HG03432 (cell line): Measurements from ENCODE around the gene PLEKHA8.

Experiments
- ATAC-seq: cut with Tn5 transposase; IDR thresholded peaks from one replicate; pipeline ENCODE4 v1.9.1; 2021; ENCODE audit warnings: mild to moderate bottlenecking, moderate library complexity; ENCODE audit not compliant: unreplicated experiment

PLEKHA8 gene, protein sequence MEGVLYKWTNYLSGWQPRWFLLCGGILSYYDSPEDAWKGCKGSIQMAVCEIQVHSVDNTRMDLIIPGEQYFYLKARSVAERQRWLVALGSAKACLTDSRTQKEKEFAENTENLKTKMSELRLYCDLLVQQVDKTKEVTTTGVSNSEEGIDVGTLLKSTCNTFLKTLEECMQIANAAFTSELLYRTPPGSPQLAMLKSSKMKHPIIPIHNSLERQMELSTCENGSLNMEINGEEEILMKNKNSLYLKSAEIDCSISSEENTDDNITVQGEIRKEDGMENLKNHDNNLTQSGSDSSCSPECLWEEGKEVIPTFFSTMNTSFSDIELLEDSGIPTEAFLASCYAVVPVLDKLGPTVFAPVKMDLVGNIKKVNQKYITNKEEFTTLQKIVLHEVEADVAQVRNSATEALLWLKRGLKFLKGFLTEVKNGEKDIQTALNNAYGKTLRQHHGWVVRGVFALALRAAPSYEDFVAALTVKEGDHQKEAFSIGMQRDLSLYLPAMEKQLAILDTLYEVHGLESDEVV

DNA sequence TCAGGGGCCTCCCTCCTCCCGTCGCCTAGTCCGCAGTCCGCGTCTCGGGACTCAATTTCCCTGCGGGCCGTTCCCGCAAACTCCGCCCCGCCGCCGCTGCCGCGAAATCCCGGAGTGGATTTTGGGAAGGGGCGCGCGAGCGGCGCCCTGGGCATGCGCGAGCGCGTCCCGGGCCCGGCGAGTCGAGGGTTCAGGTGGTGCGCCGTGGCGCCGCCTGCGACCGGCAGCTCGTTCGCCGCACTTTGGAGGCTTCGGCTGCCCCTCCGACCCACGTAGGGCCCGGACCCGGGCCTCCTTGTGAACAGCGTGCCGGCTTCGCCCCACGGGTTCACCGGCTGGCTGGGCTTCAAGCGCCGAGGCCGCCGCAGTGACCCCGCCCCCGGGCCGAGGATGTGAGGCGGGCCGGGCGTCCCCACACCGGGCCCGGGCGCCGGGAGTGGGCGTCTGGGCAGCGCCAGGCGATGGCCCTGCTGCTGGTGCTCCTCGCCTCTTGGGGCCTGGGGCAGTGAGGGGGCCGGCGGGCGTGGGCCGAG lies at the start of gene PLEKHA8:
PLEKHA8 (plus strand) TSS at position 197 of the 533 bp plus-strand sequence. CDS start 351 bp downstream, outside the sequence.
- ATAC-seq = peak; percentile 53

DNA sequence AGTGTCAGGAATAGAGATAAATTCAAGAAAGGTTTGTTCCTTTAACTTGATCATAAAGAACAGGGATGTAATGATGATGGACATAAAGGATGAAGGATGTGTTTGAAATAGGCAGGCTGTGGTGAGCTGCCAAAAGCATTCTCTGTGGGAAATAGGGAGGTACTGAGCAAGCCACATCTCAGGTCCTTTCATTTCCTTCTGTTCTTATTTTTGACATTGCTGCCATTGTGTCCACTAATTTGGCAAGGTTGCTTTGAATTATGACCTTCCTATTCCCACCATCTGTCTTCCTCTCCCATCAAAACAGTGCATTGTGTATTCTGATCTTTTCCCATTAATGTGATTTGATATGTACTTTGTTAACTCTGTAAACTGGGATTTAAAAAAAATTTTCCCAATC lies 48.1 kb upstream of the PLEKHA8 start:
- no peak for ATAC-seq

DNA sequence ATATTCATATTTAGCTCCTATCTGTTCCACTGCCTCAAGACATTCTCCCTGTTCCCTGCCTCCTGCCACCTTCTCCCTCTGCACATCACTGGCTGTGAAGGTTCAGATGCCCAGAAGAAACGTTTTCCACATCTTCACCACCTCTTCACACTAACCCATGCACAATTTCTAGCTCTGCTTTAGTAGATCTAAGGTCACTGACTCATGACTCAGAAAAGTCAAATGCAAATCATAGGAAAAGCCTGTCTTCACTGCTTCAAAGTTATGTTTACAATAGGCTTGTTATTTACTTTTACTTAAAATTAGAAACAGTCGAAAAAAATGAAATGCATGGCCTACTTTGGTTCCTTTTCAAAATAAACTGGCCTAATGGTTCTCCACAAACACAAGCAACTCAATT lies 41.1 kb upstream of the PLEKHA8 start:
- no peak for ATAC-seq

DNA sequence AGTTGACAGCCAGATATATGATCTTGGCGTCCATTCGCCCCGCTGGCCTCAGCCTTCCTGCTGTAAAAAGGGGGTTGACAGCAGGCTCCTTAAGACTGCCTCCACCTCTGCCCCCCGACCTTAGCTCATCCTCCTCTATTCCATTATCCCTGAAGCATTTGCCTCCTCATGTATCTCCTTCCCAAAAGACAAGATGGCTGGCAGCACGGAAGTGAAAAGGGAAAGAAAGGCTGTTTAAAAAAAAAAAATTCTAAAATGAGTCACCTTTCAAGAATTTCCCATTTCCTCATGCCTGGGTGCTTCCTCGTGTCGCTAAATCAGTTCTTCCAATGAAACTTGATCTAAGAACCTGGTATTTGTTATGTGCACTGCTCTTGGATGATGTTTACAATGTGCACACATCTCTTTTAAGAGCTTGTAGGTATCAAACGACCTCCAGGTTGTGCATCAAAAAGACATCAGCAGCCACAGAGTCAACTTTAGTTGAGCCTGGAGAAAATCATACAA lies 40.3 kb upstream of the PLEKHA8 start:
- ATAC-seq = no peak

DNA sequence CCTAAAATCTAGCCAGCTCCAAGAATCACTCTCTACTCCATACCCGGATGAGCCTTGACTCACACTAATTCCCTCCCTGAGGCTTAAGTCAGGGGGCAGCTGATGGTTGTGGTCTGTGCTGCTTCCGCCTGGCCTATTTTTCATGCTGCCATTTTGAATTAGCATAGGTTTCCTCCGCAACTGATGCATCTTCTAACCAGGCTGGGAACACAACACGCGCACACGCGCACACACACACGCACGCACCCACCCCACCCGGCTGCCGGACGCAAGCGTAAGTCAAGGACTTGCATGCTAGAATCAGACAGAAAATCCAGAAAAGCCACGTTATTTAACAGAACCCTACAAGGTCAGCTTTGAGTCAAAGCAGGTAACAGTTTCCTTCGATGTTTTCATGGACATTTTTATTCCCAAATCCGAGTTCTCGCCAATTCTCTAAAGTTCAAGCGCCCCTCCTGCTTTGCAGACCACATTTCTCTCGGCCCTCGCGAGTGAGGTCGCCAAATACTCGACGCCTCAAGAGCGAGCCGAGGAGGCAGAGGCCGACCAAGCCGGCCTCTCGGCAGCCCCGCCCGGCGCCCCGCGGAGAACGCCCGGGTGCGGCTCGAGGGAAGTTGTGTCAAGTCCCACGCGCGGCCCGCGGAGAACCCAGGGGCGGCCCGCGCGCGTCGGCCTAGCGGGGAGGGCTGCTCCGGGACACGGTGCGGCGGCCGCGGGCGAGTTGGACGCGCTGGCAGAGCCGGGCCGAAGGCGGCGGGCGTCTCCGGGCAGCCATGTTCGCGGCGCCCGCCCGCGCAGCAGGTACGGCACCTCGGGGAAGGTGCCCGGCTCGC lies 39.6 kb upstream of the PLEKHA8 start:
- ATAC-seq = peak; percentile 40

DNA sequence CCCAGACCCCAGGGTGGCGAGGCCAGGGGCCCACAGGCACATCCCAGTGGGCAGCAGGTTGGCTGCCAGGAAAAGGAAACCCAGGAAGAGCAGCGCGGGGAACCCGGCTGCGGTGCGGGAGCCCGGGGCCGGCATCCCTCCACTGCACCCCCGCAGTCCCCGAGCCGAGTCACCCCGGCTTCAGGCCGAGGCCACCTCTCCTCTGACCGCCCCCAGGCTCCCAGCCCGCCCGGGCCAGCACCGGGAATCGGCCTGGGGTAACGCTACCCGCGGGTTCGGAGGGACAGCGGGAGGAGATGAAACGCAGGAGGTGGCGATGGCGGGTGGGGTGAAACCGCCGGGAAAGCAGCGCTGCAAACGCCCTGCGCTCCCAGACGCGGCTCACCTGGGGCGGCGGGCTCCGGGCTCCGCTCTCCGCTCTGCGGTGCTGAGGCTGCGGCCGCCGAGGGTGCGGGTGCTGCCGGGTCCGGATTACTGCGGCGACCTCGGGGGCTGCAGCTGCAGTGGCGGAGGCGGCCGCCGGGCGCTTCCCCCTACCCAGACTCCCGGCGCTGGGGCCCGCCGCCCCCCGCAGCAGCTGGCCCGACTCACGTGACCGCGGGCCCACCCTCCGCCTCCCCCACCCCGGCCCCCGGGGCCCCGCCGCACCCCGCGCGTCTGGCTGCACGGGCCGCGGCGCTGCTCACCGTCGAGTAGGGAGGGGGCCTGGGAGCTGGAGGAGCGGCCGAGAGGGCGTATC lies 38.8 kb upstream of the PLEKHA8 start, which contains the start of gene SCRN1:
SCRN1 (minus strand) TSS at position 545 of the 739 bp plus-strand sequence. CDS start 20,734 bp downstream, outside the sequence.
- peak; percentile 51 for ATAC-seq

DNA sequence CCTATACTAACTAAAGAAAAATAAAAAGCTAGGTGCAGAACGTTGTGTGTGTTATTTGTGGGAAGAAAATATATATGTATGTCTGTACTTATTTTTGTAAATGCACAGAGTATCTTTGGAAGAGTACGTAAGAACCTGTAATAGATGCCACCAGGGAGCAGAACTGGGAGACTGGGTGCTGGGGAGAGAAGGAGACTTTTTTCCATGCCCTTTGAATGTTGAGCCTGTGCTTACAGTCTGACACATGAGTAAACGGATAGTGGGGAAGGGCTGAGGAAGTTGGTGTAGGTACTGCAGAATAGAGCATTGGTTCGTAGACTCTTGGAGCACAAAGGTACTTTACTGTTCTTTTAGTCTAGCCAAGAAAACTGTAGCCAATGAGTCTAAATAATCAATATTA lies 37.3 kb upstream of the PLEKHA8 start:
- ATAC-seq = no peak

DNA sequence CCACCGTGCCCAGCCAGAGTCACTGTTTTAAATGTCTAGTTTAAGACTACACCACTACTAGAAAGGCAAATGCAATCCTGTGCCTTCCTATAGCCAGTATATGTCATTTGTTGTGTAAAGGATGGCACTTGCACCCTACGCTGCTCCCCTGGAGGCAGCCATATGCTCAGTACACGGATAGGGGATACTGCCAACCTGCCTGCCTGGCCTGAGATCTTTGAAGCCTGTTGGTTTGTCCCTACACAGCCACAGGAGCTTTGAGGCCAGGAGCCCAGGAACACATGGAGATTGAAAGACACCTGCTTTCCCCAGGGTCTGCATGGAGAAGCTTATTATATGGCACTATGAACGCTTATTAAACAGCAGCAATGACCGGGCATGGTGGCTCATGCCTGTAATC lies 36.3 kb upstream of the PLEKHA8 start:
- ATAC-seq = no peak

DNA sequence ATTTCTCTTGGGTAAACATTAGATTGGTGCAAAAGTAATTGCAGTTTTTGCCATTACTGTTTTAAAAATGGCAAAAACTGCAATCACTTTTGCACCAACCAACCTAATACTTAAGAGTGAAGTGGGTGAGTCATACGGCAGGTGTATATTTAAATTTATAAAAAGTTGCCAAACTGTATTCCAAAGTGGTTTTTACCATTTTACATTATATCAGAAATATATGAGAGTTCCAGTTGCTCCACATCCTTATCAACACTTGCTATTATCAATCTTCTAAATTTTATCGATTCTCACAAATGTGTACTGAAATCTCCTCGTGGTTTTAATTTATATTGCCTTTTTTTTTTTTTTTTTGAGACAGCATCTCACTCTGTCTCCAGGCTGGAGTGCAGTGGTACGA lies 35.1 kb upstream of the PLEKHA8 start:
- no peak for ATAC-seq

DNA sequence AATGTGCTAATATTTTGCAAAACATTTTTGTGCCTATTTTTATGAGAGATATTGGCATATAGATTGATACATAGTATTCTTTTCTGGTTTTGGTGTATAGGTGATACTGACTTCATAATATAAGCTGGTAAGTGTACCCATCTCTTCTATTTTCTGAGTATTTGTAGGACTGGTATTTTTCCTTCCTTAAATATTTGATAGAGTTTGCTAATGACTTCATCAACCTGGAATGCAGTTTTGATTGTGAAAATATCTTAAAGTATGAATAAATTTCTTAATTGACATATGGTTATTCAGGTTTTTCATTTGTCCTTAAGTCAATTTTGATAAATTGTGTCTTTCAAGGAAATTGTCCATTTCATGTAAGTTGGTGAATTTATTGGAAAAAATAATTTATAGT lies 32.6 kb upstream of the PLEKHA8 start:
- no peak for ATAC-seq

DNA sequence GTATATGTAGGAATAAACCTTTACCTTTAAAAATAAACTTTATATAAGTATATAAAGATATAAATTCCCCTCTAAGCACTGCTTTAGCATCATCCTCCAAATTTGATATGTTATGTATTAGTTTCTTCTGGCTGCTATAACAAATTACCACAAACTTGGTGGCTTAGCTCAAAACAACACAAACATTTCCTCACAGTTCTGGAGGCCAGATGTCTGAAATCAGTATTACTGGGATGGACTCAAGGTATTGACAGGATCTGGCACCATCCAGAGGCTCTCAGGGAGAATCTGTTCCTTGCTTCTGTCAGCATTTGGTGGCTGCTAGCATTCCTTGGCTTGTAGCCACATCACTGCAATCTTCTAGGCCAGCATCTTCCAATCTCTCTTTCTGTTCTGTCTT lies 31.9 kb upstream of the PLEKHA8 start:
- no peak for ATAC-seq

DNA sequence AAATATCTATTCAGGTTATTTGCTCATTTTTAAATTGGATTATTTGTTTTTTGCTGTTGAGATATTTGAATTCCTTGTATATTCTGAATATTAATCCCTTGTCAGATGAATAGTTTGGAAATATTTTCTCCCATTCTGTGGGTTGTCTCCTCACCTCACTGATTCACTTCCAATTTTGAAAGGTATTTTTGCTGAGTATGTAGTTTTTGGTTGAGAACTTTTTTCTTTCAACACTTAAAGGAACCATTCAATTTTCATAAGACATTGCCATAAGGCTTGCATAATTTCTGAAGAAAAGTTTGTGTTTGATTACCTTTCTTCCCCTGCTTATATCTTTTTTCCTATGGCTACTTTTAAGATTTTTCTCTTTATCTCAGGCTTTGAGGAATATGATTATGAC lies 29.7 kb upstream of the PLEKHA8 start:
- no peak for ATAC-seq

DNA sequence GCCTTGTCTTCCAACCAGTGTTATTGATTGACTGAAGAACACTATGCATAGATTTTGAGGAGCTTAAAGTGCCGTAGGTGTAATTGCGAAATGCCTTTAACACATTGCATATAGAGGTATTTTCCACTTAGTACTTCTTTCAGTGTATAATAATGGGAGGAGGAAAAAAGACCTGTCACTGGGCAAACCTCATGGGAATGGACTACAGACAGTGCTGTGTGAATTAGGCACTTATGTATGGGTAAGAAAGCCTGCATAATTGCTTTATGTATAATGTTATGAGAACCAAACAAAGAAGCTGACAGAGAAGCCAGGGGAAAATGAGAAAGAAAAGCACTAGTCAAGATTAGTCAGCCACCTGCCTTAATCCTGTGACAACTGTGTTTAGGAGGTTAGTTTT lies 26.2 kb upstream of the PLEKHA8 start:
- ATAC-seq = no peak

DNA sequence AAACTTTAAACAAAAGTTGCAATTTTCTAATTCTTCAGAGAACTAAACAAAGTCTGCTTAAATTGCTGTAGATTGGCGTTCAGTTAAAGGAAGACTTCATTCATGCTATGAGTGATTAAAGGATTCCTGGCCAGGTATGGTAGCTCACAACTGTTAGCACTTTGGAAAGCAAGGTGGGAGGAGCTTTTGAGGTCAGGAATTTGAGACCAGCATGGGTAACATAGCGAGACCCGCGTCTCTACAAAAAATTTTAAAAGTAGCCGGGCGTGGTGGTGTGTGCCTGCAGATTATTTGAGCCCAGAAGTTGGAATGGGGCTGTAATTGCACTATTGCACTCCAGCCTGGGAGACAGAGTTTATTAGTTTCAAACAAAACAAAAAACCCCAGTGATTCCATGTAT lies 25.1 kb upstream of the PLEKHA8 start:
- no peak for ATAC-seq

DNA sequence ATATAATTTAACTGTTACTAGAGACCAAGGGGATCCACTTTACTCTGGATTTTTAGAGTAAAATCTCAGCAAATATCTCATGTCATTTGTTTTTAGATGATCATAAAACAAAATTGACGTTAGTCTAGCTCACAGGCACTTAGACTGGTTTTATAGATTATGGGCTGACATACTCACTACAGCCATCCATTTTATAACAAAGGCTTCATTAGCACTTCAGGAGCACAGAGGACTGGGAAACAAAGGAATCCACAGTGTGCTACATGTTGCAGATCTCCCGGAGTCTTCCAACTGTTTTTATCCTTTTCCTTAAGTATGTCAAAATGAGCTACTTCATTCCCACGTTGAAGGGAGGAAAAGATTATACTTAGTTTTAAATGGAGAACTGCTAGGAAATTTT lies 22.7 kb upstream of the PLEKHA8 start:
- no peak for ATAC-seq

DNA sequence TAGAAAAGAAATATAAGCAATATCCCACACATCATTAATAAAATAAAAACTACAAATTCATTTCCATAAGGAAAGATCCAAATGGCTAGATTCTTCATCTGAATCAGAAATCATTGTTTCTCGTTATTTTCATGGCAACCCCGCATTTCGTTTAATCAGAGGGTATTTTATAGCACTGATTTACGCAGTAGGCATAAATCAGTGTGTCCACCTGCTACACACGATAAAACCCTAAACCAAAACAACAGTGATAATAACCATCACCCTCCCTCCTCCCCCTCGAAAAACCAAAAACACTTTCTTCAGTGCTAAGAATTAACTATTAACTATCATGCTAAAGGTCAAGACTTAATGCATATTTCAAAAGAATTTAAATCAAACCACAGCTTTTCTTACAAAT lies 18.2 kb upstream of the PLEKHA8 start:
- ATAC-seq = no peak

DNA sequence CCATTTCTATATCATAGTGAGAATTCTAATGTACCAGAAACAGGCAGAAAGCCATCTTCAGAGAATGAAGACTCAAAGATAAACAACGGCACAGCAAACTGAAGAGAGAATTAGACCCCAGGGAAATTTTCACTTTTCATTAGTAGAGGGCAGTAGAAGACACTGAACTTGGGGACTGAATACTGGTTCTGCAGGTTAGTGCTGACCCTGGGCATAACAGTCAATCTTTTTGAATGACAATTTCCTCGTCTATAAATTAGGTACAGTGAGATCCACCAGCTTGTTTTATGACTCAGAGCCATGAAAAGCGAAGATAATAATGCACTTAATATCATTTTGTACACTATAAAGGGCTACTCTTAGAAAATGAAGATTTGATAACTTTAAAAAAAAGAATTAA lies 15.5 kb upstream of the PLEKHA8 start:
- no peak for ATAC-seq

DNA sequence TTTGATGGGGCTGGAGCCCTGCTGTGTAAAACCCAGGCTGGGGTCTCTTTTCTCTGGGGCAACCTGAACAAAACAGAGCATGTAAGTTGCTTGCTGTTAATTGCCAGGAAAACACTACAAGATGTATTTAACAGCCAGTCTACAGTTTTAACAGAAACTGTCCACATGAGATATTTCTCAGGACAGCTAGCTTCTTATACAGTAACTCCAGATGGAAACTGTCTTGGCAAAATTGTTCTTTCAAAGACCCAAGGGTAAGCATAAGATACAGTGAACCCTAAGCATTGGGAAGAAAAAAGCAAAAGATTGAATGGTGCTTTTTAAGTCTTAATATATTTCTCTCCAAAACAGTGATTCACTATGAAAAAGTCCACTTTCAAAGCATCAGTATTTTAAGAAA lies 9.8 kb upstream of the PLEKHA8 start:
- ATAC-seq = no peak

DNA sequence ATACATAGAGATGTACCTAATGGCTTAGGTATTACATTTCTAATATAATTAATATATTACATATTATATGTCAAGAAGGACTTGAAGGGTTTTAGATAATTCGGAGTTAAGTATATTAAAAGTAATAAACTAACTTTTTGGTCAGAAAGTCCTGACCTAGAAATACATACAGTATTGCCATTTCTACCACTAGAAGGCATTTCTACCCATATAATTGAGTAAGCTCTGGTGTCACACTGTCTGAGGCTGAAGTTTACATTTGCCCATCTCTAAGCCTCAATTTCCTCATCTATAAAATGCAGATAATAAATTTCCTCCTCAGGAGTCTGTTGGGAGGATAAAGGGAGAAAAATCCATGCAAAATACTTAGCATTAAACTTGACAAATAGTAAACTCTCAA lies 8.8 kb upstream of the PLEKHA8 start:
- no peak for ATAC-seq

DNA sequence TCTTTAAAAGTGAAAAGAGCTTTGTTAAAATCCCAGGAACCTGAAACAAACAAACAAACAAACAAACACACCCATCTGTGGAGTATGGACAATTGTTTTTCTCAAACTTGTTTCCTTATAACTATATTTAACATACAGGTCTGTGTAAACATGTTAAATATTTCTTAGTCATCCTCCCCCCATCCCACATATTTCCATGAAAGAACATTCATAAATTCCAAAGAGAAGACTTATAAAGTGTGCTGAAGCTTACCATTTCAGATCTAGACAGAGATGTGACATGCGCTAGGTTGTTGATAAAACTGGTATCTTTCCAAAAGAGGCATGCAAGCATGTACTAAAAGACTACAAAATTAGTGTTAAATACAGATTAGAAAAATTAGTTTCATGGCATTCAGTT lies 8.3 kb upstream of the PLEKHA8 start:
- no peak for ATAC-seq

DNA sequence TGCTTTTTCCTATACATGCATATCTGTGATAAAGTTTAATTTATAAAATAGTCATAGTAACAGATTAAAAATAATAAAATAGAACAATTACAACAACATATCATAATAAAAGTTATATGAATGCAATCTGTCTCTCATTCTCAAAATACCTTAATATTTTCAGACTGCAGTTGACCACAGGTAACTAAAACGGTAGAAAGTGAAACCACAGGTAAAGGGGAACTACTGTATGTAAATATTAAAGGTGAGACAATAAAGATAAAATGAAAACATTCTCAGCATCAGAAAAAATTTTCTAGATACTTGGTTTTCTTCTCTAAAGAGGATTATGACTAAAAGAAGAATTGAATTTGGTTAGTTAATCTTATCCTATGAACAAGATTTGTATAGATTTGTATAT lies 7.7 kb upstream of the PLEKHA8 start:
- no peak for ATAC-seq
